Testis (tissue), 2 donors: Measurements from ENCODE around the gene LAMB4.

Experiments
- POLR2A ChIP-seq: fragments of 450-650 bp; IDR thresholded peaks from one replicate; pipeline ENCODE4 v1.6.1; 2017; ENCODE audit warnings: antibody characterized with exemption, mild to moderate bottlenecking, moderate library complexity
- TF ChIP-seq, protein P1 (sequence below), 3 experiments: fragments of 450-650 bp in 2 of 3; fragments of 200-600 bp in 1 of 3; sonication (generic) in 1 of 3; IDR thresholded peaks; one replicate each; pipeline ENCODE4 v1.5.1; 2016 to 2019; ENCODE audit warnings: antibody characterized with exemption in 3 of 3, mild to moderate bottlenecking in 2 of 3, moderate library complexity in 1 of 3

DNA sequence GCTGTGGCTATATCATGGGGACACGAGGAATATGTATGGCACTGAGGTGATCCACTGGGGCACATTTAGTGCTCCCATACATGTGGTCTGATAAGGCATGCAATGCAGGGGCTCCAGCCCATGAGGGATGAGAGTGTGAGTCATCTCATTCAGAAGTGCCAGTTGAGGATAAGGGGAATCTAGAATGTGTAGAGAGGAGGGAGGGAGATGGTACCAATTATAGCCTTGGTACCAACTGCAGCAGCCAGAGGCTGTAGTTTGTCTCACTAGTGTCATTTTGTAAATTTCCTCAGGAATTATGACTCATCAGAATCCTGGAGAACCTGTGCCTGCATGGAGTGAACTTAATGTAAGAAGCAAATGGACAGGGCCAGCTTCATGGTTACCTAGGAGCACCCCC, 46.2 kb downstream of the LAMB4 start:
- TF ChIP-seq, protein P1, sequence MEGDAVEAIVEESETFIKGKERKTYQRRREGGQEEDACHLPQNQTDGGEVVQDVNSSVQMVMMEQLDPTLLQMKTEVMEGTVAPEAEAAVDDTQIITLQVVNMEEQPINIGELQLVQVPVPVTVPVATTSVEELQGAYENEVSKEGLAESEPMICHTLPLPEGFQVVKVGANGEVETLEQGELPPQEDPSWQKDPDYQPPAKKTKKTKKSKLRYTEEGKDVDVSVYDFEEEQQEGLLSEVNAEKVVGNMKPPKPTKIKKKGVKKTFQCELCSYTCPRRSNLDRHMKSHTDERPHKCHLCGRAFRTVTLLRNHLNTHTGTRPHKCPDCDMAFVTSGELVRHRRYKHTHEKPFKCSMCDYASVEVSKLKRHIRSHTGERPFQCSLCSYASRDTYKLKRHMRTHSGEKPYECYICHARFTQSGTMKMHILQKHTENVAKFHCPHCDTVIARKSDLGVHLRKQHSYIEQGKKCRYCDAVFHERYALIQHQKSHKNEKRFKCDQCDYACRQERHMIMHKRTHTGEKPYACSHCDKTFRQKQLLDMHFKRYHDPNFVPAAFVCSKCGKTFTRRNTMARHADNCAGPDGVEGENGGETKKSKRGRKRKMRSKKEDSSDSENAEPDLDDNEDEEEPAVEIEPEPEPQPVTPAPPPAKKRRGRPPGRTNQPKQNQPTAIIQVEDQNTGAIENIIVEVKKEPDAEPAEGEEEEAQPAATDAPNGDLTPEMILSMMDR (IDR thresholded peaks at IDR 0.05), result no peak
- no peak for TF ChIP-seq POLR2A
